ENCODE data around the gene WNT10A.
"Not testable (repeated sequence)": the region's sequence is repeated elsewhere in the genome, so short reads cannot be mapped to it uniquely, and the experiment has no call there.

WNT10A gene

GRCh38 chr2:218880102-218880858 is at the start of gene WNT10A:
WNT10A (plus strand) TSS chr2:218880852; CDS start chr2:218880996, 144 bp downstream.
- Mint-ChIP-seq H3K27ac (peak within 1 kb of the TSS; percentile 41), H3K4me3 (peak within 1 kb of the TSS; percentile 49), H3K36me3 (ENCODE audit: low read depth) (peaks cover 5% of the 10 kb centered on the region), H3K9me3 (no peaks in the 10 kb centered on the region), H3K4me1 (ENCODE audit: low read depth) (peaks cover 12% of the 10 kb centered on the region), H3K27me3 (ENCODE audit: low read depth) (peaks cover 82% of the 10 kb centered on the region)

DNA sequence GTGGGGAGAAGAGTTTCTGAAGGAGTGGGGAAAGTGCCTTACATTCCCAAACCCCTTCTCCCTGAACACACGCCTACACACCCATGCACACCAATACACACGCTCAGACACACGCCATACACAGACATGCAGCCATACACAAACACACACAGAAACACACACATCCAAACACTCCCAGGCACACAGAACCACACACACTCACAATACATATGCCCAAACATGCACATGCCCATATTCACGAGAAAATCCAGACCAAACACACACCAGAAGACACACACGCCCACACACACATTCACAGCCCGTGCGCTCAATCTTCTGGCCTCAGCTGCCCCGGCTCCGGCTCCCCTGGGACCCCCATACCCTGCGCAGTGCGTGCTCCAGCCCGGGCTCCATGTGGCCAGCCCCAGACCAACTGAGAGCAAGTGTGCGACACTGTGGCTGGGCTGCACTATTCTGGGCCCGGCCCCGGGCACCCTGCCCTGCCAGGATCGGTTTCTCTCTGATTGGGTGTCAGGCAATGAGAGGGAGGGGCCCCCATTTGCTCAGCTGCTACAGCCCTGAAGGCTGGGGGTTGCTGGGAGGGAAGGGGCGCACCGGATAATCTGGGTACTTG is 49.2 kb upstream of the WNT10A start, which contains the start of gene PRKAG3:
Gene PRKAG3, minus strand, starts transcription at position 426 of the 613 bp plus-strand sequence.
- H3K4me1 Mint-ChIP-seq (ENCODE audit: low read depth) = no peaks in the 10 kb centered on the region
- no peak within 1 kb of the TSS for H3K27ac Mint-ChIP-seq
- H3K4me3 Mint-ChIP-seq = no peak within 1 kb of the TSS
- no peaks in the 10 kb centered on the region for H3K9me3 Mint-ChIP-seq
- peaks cover 18% of the 10 kb centered on the region for H3K27me3 Mint-ChIP-seq (ENCODE audit: low read depth)
- no peaks in the 10 kb centered on the region for H3K36me3 Mint-ChIP-seq (ENCODE audit: low read depth)

- no peaks in the 10 kb centered on the region for H3K9me3 Mint-ChIP-seq
- no peaks in the 10 kb centered on the region for H3K36me3 Mint-ChIP-seq (ENCODE audit: low read depth)
- no peak overlapping the region for H3K4me3 Mint-ChIP-seq
- no peaks in the 10 kb centered on the region for H3K4me1 Mint-ChIP-seq (ENCODE audit: low read depth)
- H3K27me3 Mint-ChIP-seq (ENCODE audit: low read depth) = peaks cover 22% of the 10 kb centered on the region
- H3K27ac Mint-ChIP-seq = no peak overlapping the region
These were observed 48.6 kb upstream of the WNT10A start for GRCh38 chr2:218832081-218832480.

DNA sequence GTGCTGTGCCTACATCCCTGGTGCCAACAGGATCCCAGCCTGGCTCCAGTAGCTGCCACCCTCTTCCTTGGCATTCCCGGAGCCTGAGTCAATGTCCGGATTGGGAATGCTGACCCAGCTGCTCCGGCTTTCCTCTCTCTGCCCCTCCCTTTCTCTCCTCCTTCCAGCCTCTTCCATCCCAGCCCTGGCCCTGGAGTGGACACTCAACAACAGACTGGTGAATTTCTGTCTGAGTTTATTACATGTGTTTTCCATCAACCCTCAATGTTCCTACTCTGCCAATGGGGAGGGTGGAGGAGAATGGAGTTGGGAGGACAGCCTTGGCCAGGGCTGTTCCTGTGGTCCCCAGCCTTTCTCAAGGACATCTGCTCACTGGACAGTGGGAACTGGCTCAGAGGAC is 48.1 kb upstream of the WNT10A start:
- peaks cover 25% of the 10 kb centered on the region for H3K27me3 Mint-ChIP-seq (ENCODE audit: low read depth)
- H3K9me3 Mint-ChIP-seq = peaks cover 2% of the 10 kb centered on the region
- H3K27ac Mint-ChIP-seq = no peak overlapping the region
- no peaks in the 10 kb centered on the region for H3K4me1 Mint-ChIP-seq (ENCODE audit: low read depth)
- H3K4me3 Mint-ChIP-seq = no peak overlapping the region
- no peaks in the 10 kb centered on the region for H3K36me3 Mint-ChIP-seq (ENCODE audit: low read depth)

GRCh38 chr2:218833023-218833609 is 47.5 kb upstream of the WNT10A start:
- H3K4me1 Mint-ChIP-seq (ENCODE audit: low read depth) = no peaks in the 10 kb centered on the region

DNA sequence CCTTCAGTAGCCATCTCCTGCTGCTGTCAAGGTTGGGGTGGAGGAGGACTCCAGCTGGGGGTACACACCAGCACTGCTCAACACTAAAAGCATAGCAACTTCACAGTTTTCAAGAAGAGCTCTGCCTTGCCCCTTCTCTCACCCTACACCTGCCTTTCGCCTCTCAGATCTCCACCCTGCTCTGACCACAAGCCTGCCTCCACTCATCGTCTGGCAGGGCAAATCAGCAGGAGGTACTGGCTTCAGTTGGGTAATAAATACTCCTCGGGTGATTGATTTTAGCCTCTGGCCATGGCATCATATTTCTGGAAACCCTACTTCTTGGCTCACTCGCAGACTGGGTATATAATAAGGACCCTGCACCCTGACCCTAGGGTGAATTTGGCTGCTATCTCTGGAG is 46.0 kb upstream of the WNT10A start:
- peaks cover 8% of the 10 kb centered on the region for H3K9me3 Mint-ChIP-seq
- H3K27ac Mint-ChIP-seq = no peak overlapping the region
- H3K27me3 Mint-ChIP-seq (ENCODE audit: low read depth) = peaks cover 43% of the 10 kb centered on the region
- H3K4me1 Mint-ChIP-seq (ENCODE audit: low read depth) = no peaks in the 10 kb centered on the region
- H3K4me3 Mint-ChIP-seq = no peak overlapping the region
- no peaks in the 10 kb centered on the region for H3K36me3 Mint-ChIP-seq (ENCODE audit: low read depth)

More at GRCh38 chr2:218833023-218833609, 47.5 kb upstream of the WNT10A start:
- Mint-ChIP-seq H3K36me3 (ENCODE audit: low read depth) (no peaks in the 10 kb centered on the region), H3K27ac (no peak overlapping the region), H3K27me3 (ENCODE audit: low read depth) (peaks cover 31% of the 10 kb centered on the region), H3K9me3 (peaks cover 8% of the 10 kb centered on the region), H3K4me3 (no peak overlapping the region)

DNA sequence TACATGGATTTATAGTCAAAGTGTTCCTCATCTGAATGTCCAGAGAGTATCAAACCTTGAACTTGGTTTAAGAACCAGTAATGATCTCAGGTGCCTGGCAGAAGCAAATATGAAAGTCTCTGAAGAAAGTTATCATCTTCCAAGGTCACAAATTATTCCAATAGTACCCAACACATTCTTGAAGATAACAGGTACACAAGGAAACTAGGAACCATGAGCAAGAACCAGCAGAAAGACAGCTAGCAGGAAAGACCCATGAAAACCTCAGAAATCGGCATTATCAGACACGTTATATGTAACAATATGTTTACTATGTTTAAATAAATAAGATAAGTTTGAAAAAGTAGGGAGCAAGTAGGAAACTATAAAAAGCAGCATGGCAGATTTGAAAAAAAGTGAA is 43.2 kb upstream of the WNT10A start:
- Mint-ChIP-seq H3K27ac (no peak overlapping the region), H3K27me3 (ENCODE audit: low read depth) (peaks cover 34% of the 10 kb centered on the region), H3K9me3 (peaks cover 8% of the 10 kb centered on the region), H3K36me3 (ENCODE audit: low read depth) (no peaks in the 10 kb centered on the region), H3K4me3 (no peak overlapping the region), H3K4me1 (ENCODE audit: low read depth) (no peaks in the 10 kb centered on the region)

- no peak overlapping the region for H3K4me3 Mint-ChIP-seq
- H3K4me1 Mint-ChIP-seq (ENCODE audit: low read depth) = no peaks in the 10 kb centered on the region
- no peak overlapping the region for H3K27ac Mint-ChIP-seq
- H3K9me3 Mint-ChIP-seq = peaks cover 8% of the 10 kb centered on the region
- peaks cover 37% of the 10 kb centered on the region for H3K27me3 Mint-ChIP-seq (ENCODE audit: low read depth)
- H3K36me3 Mint-ChIP-seq (ENCODE audit: low read depth) = no peaks in the 10 kb centered on the region
These were observed 41.2 kb upstream of the WNT10A start for GRCh38 chr2:218839430-218839829.

DNA sequence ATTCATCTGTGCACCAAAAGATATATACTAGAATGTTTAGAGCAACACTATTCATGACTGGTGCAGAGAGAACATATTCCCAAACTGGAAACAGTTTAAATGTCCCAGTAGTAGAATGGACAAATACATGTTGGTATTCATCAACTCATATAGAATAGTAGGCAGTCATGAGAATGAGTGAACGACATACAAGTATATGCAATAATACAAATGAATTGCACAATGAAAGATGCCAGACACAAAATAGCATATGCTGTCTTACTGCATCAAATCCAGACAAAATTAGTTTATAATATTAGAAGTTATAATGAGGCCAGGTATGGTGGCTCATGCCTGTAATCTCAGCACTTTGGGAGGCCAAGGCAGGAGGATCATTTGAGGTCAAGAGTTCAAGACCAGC is 40.8 kb upstream of the WNT10A start:
- Mint-ChIP-seq H3K4me3 (no peak overlapping the region), H3K4me1 (ENCODE audit: low read depth) (no peaks in the 10 kb centered on the region), H3K27me3 (ENCODE audit: low read depth) (peaks cover 37% of the 10 kb centered on the region), H3K36me3 (ENCODE audit: low read depth) (no peaks in the 10 kb centered on the region), H3K27ac (no peak overlapping the region), H3K9me3 (peaks cover 8% of the 10 kb centered on the region)

GRCh38 chr2:218844334-218844733 is 36.3 kb upstream of the WNT10A start:
- not testable (repeated sequence) for H3K36me3 Mint-ChIP-seq (ENCODE audit: low read depth); H3K4me1 Mint-ChIP-seq (ENCODE audit: low read depth); H3K9me3 Mint-ChIP-seq; H3K4me3 Mint-ChIP-seq; H3K27ac Mint-ChIP-seq
- peaks cover 15% of the 10 kb centered on the region for H3K27me3 Mint-ChIP-seq (ENCODE audit: low read depth)

DNA sequence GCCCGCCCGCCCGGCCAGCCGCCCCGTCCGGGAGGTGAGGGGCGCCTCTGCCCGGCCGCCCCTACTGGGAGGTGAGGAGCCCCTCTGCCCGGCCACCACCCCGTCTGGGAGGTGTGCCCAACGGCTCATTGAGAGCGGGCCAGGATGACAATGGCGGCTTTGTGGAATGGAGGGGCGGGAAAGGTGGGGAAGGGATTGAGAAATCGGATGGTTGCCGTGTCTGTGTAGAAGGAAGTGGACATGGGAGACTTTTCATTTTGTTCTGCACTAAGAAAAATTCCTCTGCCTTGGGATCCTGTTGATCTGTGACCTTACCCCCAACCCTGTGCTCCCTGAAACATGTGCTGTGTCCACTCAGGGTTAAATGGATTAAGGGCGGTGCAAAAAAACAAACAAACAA is 33.7 kb upstream of the WNT10A start:
- not testable (repeated sequence) for H3K27ac Mint-ChIP-seq; H3K36me3 Mint-ChIP-seq (ENCODE audit: low read depth); H3K4me3 Mint-ChIP-seq; H3K4me1 Mint-ChIP-seq (ENCODE audit: low read depth); H3K9me3 Mint-ChIP-seq
- H3K27me3 Mint-ChIP-seq (ENCODE audit: low read depth) = peaks cover 18% of the 10 kb centered on the region

DNA sequence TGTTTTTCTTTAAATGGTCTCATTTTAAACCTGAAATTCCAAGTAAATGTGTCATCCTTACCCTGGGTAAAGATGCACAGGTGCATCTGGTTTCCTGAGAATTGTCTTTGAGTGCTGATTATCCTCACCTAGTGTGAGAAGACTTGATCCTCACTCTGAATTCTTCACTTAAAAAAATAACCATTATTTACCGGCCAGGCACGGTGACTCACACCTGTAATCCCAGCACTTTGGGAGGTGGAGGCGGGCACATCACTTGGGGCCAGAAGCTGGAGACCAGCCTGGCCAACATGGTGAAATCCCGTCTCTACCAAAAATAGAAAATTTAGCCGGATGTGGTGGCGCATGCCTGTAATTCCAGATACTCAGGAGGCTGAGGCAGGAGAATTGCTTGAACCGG is 30.9 kb upstream of the WNT10A start:
- no peaks in the 10 kb centered on the region for H3K9me3 Mint-ChIP-seq
- peaks cover 3% of the 10 kb centered on the region for H3K4me1 Mint-ChIP-seq (ENCODE audit: low read depth)
- no peak overlapping the region for H3K4me3 Mint-ChIP-seq
- H3K36me3 Mint-ChIP-seq (ENCODE audit: low read depth) = no peaks in the 10 kb centered on the region
- peaks cover 31% of the 10 kb centered on the region for H3K27me3 Mint-ChIP-seq (ENCODE audit: low read depth)
- no peak overlapping the region for H3K27ac Mint-ChIP-seq

DNA sequence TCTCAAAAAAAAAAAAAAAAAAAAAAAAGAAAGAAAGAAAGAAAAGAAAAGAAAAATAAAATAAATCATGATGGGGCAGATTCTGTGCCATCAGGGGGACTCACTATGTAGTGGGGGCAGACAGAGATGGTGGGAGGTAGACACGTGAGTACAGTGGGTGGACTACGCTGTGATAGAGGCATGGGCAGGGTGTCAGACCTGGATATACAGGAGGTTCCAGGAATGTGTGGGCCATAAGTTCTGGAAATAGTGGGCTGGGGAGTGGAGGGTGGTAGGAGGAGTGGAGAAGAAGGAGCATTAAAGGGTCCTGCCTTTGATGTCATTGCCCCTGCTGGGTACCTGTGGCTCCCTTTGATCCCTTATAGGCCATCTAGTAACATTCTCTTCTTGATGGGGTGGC is 29.9 kb upstream of the WNT10A start:
- H3K4me1 Mint-ChIP-seq (ENCODE audit: low read depth) = peaks cover 3% of the 10 kb centered on the region

DNA sequence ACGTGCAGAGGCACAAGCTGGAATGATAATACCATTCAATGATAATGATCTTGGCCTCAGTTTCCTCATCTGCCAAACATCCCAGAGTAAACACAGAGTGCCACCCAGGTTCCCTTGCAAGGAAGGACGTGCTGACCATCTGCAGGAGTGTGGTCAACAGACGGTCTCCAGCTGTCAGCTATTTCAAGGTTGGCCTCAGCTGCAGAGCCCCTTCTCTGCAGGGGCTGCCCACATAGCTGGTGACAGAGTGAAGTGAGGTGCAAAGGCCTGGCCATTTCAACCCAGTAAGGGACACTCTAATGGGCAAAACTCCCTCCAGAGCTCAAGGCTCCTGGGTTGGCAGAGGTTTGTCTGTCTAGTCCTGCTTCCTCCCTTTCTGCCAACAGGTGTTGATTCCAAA is 29.4 kb upstream of the WNT10A start:
- Mint-ChIP-seq H3K36me3 (ENCODE audit: low read depth) (no peaks in the 10 kb centered on the region), H3K4me1 (ENCODE audit: low read depth) (peaks cover 5% of the 10 kb centered on the region), H3K9me3 (no peaks in the 10 kb centered on the region), H3K27ac (no peak overlapping the region), H3K27me3 (ENCODE audit: low read depth) (peaks cover 46% of the 10 kb centered on the region), H3K4me3 (no peak overlapping the region)

More for the DNA sequence above, 29.9 kb upstream of the WNT10A start:
- Mint-ChIP-seq H3K27ac (no peak overlapping the region), H3K4me3 (no peak overlapping the region), H3K27me3 (ENCODE audit: low read depth) (peaks cover 41% of the 10 kb centered on the region), H3K36me3 (ENCODE audit: low read depth) (no peaks in the 10 kb centered on the region), H3K9me3 (no peaks in the 10 kb centered on the region)
